Parathyroid adenoma (tissue), 2 donors: Measurements from ENCODE around the gene ADAM12.

Experiments used
- H2AFZ ChIP-seq: fragments of 300-600 bp; sonication (generic); one replicate; pipeline ENCODE4 v1.7.0; 2017; ENCODE audit warnings: antibody characterized with exemption, mild to moderate bottlenecking
- H3K27ac ChIP-seq: fragments of 300-600 bp; sonication (generic); one replicate; pipeline ENCODE4 v1.7.0; 2017
- H3K27me3 ChIP-seq: fragments of 300-600 bp; sonication (generic); one replicate; pipeline ENCODE4 v1.7.0; 2017; ENCODE audit warnings: low read length; ENCODE audit not compliant: control insufficient read depth, insufficient read depth
- H3K36me3 ChIP-seq: fragments of 300-600 bp; sonication (generic); one replicate; pipeline ENCODE4 v1.7.0; 2017; ENCODE audit warnings: low read length; ENCODE audit not compliant: control insufficient read depth, insufficient read depth
- H3K4me1 ChIP-seq: fragments of 300-600 bp; sonication (generic); one replicate; pipeline ENCODE4 v1.7.0; 2017; ENCODE audit warnings: control low read depth
- H3K4me2 ChIP-seq: fragments of 300-600 bp; sonication (generic); one replicate; pipeline ENCODE4 v1.7.0; 2017; ENCODE audit warnings: low read length
- H3K4me3 ChIP-seq: fragments of 300-600 bp; sonication (generic); one replicate; pipeline ENCODE4 v1.7.0; 2017; ENCODE audit warnings: low read depth, low read length
- H3K79me2 ChIP-seq: fragments of 300-600 bp; sonication (generic); one replicate; pipeline ENCODE4 v1.7.0; 2017; ENCODE audit warnings: control low read depth
- H3K9ac ChIP-seq: fragments of 300-600 bp; sonication (generic); one replicate; pipeline ENCODE4 v1.7.0; 2017; ENCODE audit warnings: mild to moderate bottlenecking
- H3K9me3 ChIP-seq: fragments of 300-600 bp; sonication (generic); one replicate; pipeline ENCODE4 v1.7.0; 2017; ENCODE audit warnings: low read length; ENCODE audit not compliant: control insufficient read depth
- CTCF ChIP-seq: fragments of 300-600 bp; sonication (generic); IDR thresholded peaks from one replicate; pipeline ENCODE4 v1.7.0; 2017; ENCODE audit warnings: antibody characterized with exemption, mild to moderate bottlenecking
- donor health status: primary hyperparathyroidism.

The ADAM12 gene

GRCh38 chr10:126290232-126290631 is 98.0 kb downstream of the ADAM12 start:
- Histone ChIP-seq H3K9me3 (no peaks in the 10 kb centered on the region), H3K79me2 (no peaks in the 10 kb centered on the region), H3K4me3 (no peak overlapping the region), H3K27me3 (no peaks in the 10 kb centered on the region), H3K36me3 (no peaks in the 10 kb centered on the region), H2AFZ (no peak overlapping the region), H3K4me2 (no peak overlapping the region), H3K9ac (no peak overlapping the region), H3K27ac (no peak overlapping the region), H3K4me1 (peaks cover 3% of the 10 kb centered on the region)
- no peak for TF ChIP-seq CTCF

- Histone ChIP-seq H3K36me3 (no peaks in the 10 kb centered on the region), H3K4me3 (no peak overlapping the region), H3K4me2 (no peak overlapping the region), H3K4me1 (peaks cover 2% of the 10 kb centered on the region), H3K79me2 (no peaks in the 10 kb centered on the region), H3K27ac (no peak overlapping the region), H2AFZ (no peak overlapping the region), H3K9me3 (no peaks in the 10 kb centered on the region), H3K27me3 (no peaks in the 10 kb centered on the region), H3K9ac (no peak overlapping the region)
- no peak for TF ChIP-seq CTCF
These were observed 99.5 kb downstream of the ADAM12 start for GRCh38 chr10:126288547-126289493.

GRCh38 chr10:126286256-126286780 is 102.0 kb downstream of the ADAM12 start:
- Histone ChIP-seq H3K9ac (no peak overlapping the region), H3K9me3 (no peaks in the 10 kb centered on the region), H2AFZ (no peak overlapping the region), H3K4me1 (no peaks in the 10 kb centered on the region), H3K79me2 (no peaks in the 10 kb centered on the region), H3K4me2 (no peak overlapping the region), H3K27ac (no peak overlapping the region), H3K36me3 (no peaks in the 10 kb centered on the region), H3K4me3 (no peak overlapping the region), H3K27me3 (no peaks in the 10 kb centered on the region)
- no peak for TF ChIP-seq CTCF

GRCh38 chr10:126283307-126283706 is 105.0 kb downstream of the ADAM12 start:
- no peak for TF ChIP-seq CTCF
- Histone ChIP-seq H3K9me3 (no peaks in the 10 kb centered on the region), H3K4me2 (no peak overlapping the region), H3K79me2 (no peaks in the 10 kb centered on the region), H3K27ac (no peak overlapping the region), H3K27me3 (no peaks in the 10 kb centered on the region), H3K4me1 (no peaks in the 10 kb centered on the region), H3K36me3 (no peaks in the 10 kb centered on the region), H2AFZ (no peak overlapping the region), H3K9ac (no peak overlapping the region), H3K4me3 (no peak overlapping the region)
